Effector memory CD4-positive, alpha-beta T cell (primary cell): Measurements from ENCODE around the gene SGMS1.
"Not testable (repeated sequence)": the region's sequence is repeated elsewhere in the genome, so short reads cannot be mapped to it uniquely, and the experiment has no call there.

Experiments used
- DNase-seq, 3 donors: peaks; one replicate each; pipeline ENCODE4 v3.0.0-alpha.2; 2020
- H3K27ac ChIP-seq: 2 replicates; pipeline ENCODE4 v1.7.0; 2013; ENCODE audit warnings: mild to moderate bottlenecking, low read length, moderate library complexity; ENCODE audit not compliant: insufficient read depth, poor library complexity, severe bottlenecking
- H3K27me3 ChIP-seq: replicated peaks from 2 replicates; pipeline ENCODE4 v1.7.0; 2013; ENCODE audit warnings: mild to moderate bottlenecking, low read length; ENCODE audit not compliant: insufficient read depth, control insufficient read depth, poor library complexity, severe bottlenecking
- H3K36me3 ChIP-seq: 2 replicates; pipeline ENCODE4 v1.7.0; 2013; ENCODE audit warnings: mild to moderate bottlenecking, low read length, moderate library complexity; ENCODE audit not compliant: control insufficient read depth, insufficient read depth
- H3K4me1 ChIP-seq: 2 replicates; pipeline ENCODE4 v1.7.0; 2013; ENCODE audit warnings: low read length, mild to moderate bottlenecking; ENCODE audit not compliant: control insufficient read depth, insufficient read depth, poor library complexity, severe bottlenecking
- H3K4me3 ChIP-seq: 2 replicates; pipeline ENCODE4 v1.7.0; 2013; ENCODE audit warnings: low read length, low read depth, mild to moderate bottlenecking; ENCODE audit not compliant: insufficient read depth, poor library complexity, severe bottlenecking
- H3K9me3 ChIP-seq: 2 replicates; pipeline ENCODE4 v1.7.0; 2013; ENCODE audit warnings: mild to moderate bottlenecking, low read length, moderate library complexity; ENCODE audit not compliant: control insufficient read depth

Gene SGMS1

GRCh38 chr10:50576245-50576815 lies 47.4 kb downstream of the SGMS1 start:
- no peak for DNase-seq

DNA sequence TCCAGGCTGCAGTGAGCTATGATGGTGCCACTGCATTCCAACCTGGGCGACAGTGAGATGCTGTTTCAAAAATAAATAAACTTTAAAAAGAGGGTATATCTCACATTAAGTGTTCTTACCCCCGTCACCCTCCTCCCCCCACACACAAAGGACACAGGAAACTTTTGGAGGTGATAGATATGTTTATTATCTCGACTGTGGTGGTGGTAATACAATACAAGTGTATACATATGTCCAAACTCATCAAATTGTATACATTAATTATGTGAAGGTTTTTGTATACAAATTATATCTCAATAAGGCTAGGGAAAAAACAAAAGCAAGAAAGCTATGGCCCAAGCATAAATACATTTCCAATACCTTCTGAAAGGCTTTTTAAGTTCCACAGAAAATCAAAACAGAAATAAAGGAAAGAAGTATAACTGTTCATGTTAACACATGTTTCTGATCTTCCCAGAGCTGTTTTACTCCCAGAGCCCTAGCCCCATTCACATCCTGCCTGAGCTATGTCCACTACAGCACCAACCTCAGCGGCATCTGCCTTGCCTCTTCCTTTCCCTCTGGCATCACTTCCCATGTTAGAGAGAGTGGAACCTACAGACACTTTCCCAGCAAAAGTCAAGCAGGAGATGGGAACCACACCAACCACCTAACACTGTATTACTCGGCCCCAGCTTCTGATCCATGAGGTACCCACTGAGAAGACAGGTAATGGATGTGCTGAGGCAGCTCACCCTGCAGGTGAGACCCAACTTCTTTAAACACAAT lies 48.1 kb downstream of the SGMS1 start:
- Histone ChIP-seq H3K4me1 (no peaks in the 10 kb centered on the region), H3K9me3 (no peaks in the 10 kb centered on the region), H3K4me3 (no peak overlapping the region), H3K36me3 (no peaks in the 10 kb centered on the region), H3K27me3 (no peaks in the 10 kb centered on the region), H3K27ac (no peak overlapping the region)
- DNase-seq: no peak

More at GRCh38 chr10:50576245-50576815, 47.4 kb downstream of the SGMS1 start:
- Histone ChIP-seq H3K4me1 (peaks cover 3% of the 10 kb centered on the region), H3K27me3 (no peaks in the 10 kb centered on the region), H3K36me3 (no peaks in the 10 kb centered on the region), H3K4me3 (no peak overlapping the region), H3K27ac (no peak overlapping the region), H3K9me3 (no peaks in the 10 kb centered on the region)

DNA sequence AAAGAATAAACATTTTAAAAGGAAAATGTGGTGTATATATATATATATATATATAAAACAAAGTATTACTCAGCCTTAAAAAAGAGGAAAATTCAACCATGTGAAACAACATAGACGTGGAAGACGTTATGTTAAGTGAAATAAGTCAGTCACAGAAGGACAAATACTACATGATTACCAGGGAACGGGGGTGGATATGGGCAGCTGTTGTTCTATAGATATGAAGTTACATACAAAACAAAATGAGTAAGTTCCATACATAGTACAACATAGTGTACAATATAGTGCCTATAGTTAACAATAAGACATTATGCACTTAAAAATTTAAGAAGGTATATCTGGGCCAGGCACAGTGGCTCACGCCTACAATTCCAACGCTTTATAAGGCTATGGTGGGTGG lies 48.8 kb downstream of the SGMS1 start:
- H3K27ac ChIP-seq: no peak overlapping the region
- no peaks in the 10 kb centered on the region for H3K9me3 ChIP-seq
- no peak for DNase-seq
- H3K4me1 ChIP-seq: no peaks in the 10 kb centered on the region
- H3K4me3 ChIP-seq: no peak overlapping the region
- H3K27me3 ChIP-seq: no peaks in the 10 kb centered on the region
- H3K36me3 ChIP-seq: no peaks in the 10 kb centered on the region

- Histone ChIP-seq H3K4me3 (no peak overlapping the region), H3K9me3 (no peaks in the 10 kb centered on the region), H3K4me1 (no peaks in the 10 kb centered on the region), H3K36me3 (no peaks in the 10 kb centered on the region), H3K27me3 (no peaks in the 10 kb centered on the region), H3K27ac (no peak overlapping the region)
- no peak for DNase-seq
Measured at GRCh38 chr10:50574305-50574704, 49.5 kb downstream of the SGMS1 start.

- H3K4me1 ChIP-seq: no peaks in the 10 kb centered on the region
- no peaks in the 10 kb centered on the region for H3K27me3 ChIP-seq
- H3K27ac ChIP-seq: no peak overlapping the region
- no peak overlapping the region for H3K4me3 ChIP-seq
- no peaks in the 10 kb centered on the region for H3K36me3 ChIP-seq
- H3K9me3 ChIP-seq: no peaks in the 10 kb centered on the region
- DNase-seq: no peak
Measured at GRCh38 chr10:50572017-50572491, 51.7 kb downstream of the SGMS1 start.

- not testable (repeated sequence) for H3K27ac ChIP-seq, H3K9me3 ChIP-seq, H3K4me1 ChIP-seq, DNase-seq, H3K27me3 ChIP-seq, H3K4me3 ChIP-seq, H3K36me3 ChIP-seq
Measured at GRCh38 chr10:50568750-50569149, 55.0 kb downstream of the SGMS1 start.

GRCh38 chr10:50567384-50567783 lies 56.4 kb downstream of the SGMS1 start:
- H3K36me3 ChIP-seq: no peaks in the 10 kb centered on the region
- H3K9me3 ChIP-seq: no peaks in the 10 kb centered on the region
- H3K4me1 ChIP-seq: no peaks in the 10 kb centered on the region
- H3K27me3 ChIP-seq: no peaks in the 10 kb centered on the region
- no peak overlapping the region for H3K27ac ChIP-seq
- DNase-seq: no peak
- H3K4me3 ChIP-seq: no peak overlapping the region

- Histone ChIP-seq H3K4me3 (no peak overlapping the region), H3K36me3 (no peaks in the 10 kb centered on the region), H3K9me3 (no peaks in the 10 kb centered on the region), H3K27me3 (no peaks in the 10 kb centered on the region), H3K4me1 (no peaks in the 10 kb centered on the region), H3K27ac (no peak overlapping the region)
- DNase-seq: no peak
Measured at GRCh38 chr10:50566150-50566549, 57.6 kb downstream of the SGMS1 start.

- Histone ChIP-seq H3K36me3 (no peaks in the 10 kb centered on the region), H3K9me3 (no peaks in the 10 kb centered on the region)
- DNase-seq: no peak
Measured at GRCh38 chr10:50565301-50566083, 58.3 kb downstream of the SGMS1 start.

GRCh38 chr10:50563906-50564305 lies 59.9 kb downstream of the SGMS1 start:
- no peaks in the 10 kb centered on the region for H3K27me3 ChIP-seq
- no peaks in the 10 kb centered on the region for H3K9me3 ChIP-seq
- H3K4me1 ChIP-seq: no peaks in the 10 kb centered on the region
- H3K27ac ChIP-seq: no peak overlapping the region
- no peak overlapping the region for H3K4me3 ChIP-seq
- no peaks in the 10 kb centered on the region for H3K36me3 ChIP-seq
- DNase-seq: no peak

More at GRCh38 chr10:50565301-50566083, 58.3 kb downstream of the SGMS1 start:
- H3K4me3 ChIP-seq: no peak overlapping the region
- H3K27me3 ChIP-seq: no peaks in the 10 kb centered on the region
- no peaks in the 10 kb centered on the region for H3K4me1 ChIP-seq
- H3K27ac ChIP-seq: no peak overlapping the region
